HG03045 (cell line): ENCODE data around the gene SLC34A3.
A peak's percentile ranks its signal among the peaks of the same experiment; 100 is the strongest.
"Not testable (repeated sequence)": the region's sequence is repeated elsewhere in the genome, so short reads cannot be mapped to it uniquely, and the experiment has no call there.

Experiments used
- ATAC-seq: cut with Tn5 transposase; IDR thresholded peaks from one replicate; pipeline ENCODE4 v1.9.1; 2021; ENCODE audit warnings: mild to moderate bottlenecking, moderate library complexity; ENCODE audit not compliant: unreplicated experiment

SLC34A3 gene

DNA sequence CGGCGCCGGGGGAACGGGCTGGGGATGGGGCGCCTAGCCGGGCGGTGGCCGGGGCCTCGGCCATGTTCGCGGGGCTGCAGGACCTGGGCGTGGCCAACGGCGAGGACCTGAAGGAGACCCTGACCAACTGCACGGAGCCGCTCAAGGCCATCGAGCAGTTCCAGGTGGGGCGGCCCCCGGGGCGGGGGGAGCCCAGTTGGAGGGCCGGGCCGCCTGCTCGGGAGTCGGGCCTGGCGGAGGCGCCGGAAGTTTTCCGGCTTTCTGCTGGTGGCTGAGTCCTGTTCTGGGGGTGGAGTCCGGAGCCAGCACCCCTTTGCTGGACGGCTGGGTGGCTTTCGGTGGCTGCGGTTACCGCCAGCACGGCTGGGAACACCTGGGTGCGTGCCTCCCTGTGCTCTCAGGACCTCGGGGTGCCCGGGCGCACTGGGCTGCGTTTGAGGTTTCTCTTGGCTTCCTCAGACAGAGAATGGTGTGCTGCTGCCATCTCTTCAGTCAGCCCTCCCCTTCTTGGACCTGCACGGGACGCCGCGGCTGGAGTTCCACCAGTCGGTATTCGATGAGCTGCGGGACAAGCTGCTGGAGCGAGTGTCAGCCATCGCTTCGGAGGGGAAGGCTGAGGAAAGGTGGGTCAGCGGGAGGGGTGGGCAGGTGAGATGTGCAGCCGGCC is 24.9 kb downstream of the SLC34A3 start:
- peak; percentile 23 for ATAC-seq

DNA sequence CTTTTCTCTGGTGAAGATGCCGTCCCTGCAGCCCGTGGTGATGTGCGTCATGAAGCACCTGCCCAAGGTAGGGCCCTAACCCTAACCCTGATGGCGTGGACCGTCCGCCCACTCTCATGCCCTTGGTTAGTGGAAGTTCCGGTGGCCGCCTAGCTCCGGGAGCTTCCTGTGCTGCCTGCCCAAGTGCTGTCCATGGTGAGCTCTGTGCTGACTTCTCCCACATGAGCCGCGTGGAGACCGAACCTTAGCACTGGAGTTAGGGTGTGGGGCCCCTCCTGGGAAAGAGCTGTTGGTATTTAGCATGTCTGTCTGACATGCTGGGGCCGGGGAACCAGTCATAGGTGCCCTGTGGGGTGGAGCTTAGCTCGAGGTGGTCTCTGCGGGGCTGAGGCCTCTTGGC is 25.7 kb downstream of the SLC34A3 start:
- ATAC-seq: no peak

DNA sequence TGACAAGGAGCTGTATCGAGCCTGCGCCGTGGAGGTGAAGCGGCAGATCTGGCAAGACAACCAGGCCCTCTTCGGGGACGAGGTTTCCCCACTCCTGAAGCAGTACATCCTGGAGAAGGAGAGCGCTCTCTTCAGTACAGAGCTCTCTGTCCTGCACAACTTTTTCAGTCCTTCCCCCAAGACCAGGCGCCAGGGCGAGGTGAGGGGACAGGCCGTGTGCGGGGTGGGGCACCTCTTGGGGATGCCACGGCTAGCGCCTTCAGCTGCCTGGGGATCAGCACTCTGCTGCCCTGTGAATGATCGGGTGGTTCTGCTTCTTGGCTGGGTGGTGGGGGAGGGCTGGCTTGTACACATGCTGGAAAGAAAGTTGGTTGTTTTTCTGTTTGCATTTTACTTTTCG is 26.2 kb downstream of the SLC34A3 start:
- no peak for ATAC-seq

GRCh38 chr9:137262173-137262908 is 31.6 kb downstream of the SLC34A3 start:
- not testable (repeated sequence) for ATAC-seq

DNA sequence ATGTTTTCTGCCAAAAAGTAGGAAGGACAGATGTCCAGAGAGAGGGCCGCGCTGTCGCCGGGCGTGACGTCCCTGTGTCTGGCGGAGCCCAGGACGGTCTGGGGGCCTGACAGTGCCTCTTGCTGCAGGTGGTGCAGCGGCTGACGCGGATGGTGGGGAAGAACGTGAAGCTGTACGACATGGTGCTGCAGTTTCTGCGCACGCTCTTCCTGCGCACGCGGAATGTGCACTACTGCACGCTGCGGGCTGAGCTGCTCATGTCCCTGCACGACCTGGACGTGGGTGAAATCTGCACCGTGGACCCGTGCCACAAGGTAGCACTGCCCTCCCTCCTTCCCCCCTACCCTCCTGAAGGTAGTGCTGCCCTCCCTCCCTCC is 32.2 kb downstream of the SLC34A3 start:
- ATAC-seq: no peak

DNA sequence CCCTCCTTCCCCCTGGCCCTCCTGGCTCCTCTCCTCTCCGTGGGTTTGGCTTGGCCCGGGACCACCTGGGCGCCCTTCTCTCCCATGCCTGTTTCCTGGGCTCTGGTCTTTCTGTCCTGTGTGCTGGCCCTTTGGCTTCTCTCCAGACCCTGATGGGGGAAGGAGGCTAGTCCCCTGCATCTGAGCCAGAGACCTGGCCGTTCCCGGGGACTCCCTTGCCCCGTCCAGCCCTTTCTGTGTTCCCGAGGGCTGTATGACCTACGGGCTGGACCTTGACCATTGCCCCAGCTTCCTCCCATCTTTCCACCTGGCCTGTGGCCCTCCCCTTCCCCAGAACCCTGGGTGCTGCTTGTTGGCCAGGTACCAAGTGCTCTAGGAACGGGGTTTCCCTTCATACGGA is 32.8 kb downstream of the SLC34A3 start:
- ATAC-seq: no peak

DNA sequence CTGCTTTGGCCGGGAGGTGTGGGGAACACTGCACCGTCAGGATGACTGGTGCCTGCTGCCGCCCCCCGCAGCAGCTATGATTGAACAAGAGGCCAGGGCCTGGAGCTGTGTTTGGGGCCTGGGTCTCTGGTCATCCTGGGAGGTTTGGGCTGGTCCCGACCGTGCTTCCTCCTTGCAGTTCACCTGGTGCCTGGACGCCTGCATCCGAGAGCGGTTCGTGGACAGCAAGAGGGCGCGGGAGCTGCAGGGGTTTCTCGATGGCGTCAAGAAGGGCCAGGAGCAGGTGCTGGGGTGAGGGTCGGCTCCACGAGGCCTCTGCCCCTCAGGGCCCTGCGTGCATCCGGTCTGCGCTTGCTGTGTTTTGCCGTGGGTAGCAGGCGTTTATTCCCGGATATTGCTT is 33.4 kb downstream of the SLC34A3 start:
- no peak for ATAC-seq

- no peak for ATAC-seq
Observed at GRCh38 chr9:137265496-137266161, 34.9 kb downstream of the SLC34A3 start.

- no peak for ATAC-seq
Observed at GRCh38 chr9:137266162-137266527, 35.4 kb downstream of the SLC34A3 start.

- ATAC-seq: no peak
Observed at GRCh38 chr9:137266585-137267453, 36.1 kb downstream of the SLC34A3 start.

DNA sequence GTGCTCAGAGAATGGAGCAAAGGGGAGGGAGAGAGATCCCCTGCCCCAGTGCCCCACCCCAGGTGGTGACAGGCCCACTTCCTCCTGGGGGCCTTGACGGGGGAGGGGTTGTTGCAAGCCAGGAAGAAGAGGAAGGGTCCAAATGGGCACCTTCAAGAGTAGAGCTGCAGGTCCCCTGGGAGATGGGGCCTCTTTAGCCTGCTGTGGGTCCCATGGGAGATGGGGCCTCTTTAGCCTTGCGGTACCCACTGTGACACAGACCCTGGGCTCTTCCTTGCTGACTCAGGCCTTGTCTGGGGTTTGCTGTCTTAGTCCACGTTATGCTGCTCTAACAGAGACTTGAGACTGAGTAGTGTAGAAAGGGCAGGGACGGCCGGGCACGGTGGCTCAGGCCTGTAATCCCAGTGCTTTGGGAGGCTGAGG is 37.2 kb downstream of the SLC34A3 start:
- ATAC-seq: no peak

DNA sequence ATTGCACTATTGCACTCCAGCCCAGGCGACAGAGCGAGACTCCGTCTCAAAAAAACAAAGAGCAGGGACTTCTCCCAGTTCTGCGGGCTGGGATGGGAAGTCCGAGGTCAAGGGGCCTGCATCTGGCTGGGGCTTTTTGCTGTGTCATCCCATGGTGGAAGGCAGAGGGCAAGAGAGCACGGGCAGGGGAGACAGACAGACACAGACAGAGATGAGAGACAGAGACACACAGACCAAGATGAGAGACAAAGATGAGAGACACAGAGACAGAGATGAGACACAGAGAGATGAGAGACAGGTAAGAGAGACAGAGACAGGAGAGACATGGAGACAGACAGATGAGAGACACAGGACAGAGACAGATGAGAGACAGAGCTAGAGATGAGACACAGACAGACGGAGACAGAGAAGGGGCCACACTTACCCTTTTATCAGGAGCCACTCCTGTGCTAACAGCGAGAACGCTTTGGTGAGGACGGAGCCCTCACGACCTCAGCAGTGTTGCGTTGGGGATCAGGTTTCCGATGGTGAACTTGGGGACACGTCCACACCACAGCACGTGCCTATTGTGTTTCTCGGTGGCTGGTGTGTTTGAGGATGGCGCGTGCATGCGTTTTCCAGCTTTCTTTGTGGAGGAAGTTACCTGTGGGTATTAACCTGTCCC is 38.0 kb downstream of the SLC34A3 start:
- ATAC-seq: no peak

DNA sequence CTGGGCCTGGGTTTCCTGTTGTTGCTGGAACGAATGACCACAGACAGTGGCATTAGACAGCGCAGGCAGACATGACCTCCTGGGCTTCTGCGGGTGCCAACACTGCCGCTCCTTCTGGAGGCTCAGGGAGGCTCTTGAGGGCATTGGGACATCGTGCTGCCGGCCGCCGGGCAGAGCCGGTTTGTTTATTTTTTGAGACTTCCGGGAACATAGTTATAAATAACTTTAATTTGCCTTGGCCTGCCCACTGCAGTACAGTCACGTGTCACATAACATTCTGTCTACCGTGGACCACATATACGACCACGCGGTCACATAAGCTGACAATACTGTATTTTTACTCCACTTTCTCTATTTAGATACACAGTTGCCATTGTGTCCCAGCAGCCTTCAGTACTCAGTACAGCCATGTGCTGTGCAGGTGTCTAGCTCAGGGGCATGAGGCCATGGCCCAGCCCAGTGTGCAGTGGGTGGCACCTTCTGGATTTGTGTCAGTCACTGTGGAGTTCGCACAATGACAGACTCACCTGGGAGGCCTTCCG is 38.6 kb downstream of the SLC34A3 start:
- no peak for ATAC-seq

- no peak for ATAC-seq
Observed at GRCh38 chr9:137270929-137271695, 40.4 kb downstream of the SLC34A3 start.

DNA sequence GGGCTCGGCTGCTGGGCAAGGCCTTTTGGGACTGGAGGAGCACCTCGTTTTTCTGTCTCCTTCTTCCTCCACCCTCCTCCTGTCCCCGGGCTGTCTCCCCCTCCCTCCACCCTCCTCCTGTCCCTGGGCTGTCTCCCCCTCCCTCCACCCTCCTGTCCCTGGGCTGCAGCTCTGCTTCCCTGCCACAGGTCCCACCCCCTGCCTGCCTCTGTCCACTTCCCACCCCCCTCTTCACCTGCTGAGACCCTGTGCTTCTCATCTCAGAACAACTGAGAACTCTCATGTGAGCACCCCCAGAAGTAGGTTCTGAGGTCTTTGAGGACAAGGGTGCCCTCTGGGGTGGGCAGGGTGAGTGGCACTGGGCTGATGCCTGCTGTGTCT is 41.0 kb downstream of the SLC34A3 start:
- no peak for ATAC-seq

DNA sequence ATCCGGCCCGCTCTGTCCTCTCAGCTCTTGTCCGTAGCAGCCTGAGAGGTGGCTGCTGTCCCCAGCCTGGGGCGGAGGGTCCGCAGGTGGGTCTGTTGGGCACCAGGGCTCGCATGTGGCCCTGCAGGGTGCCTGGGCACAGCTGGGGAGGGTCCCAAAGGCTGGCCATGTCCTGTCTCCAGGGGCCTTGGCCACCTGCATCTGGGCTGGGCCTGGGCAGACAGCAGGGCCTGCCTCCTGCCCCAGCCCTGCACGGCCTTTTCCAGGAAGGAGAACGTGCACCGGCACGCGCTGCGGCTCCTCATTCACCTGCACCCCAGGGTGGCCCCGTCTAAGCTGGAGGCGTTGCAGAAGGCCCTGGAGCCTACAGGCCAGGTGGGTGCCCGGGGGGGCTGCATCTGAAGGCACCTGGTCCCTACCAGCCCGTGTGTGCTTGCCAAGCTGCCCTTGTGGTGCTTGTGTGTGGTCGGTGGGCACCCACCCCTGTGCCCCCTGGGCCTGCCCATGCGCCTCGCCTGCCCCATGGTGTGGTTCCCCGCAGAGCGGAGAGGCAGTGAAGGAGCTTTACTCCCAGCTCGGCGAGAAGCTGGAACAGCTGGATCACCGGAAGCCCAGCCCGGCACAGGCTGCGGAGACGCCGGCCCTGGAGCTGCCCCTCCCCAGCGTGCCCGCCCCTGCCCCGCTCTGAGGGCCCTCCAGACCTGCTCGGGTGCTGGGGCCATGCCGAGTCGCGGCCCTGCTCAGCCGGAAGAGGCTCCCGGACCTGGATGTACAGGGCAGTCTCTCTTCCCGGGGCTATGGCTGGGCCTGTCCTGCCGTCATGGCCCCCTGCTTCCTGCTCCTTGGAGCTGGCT is 41.8 kb downstream of the SLC34A3 start:
- ATAC-seq: no peak

GRCh38 chr9:137273095-137273490 is 42.4 kb downstream of the SLC34A3 start:
- no peak for ATAC-seq

DNA sequence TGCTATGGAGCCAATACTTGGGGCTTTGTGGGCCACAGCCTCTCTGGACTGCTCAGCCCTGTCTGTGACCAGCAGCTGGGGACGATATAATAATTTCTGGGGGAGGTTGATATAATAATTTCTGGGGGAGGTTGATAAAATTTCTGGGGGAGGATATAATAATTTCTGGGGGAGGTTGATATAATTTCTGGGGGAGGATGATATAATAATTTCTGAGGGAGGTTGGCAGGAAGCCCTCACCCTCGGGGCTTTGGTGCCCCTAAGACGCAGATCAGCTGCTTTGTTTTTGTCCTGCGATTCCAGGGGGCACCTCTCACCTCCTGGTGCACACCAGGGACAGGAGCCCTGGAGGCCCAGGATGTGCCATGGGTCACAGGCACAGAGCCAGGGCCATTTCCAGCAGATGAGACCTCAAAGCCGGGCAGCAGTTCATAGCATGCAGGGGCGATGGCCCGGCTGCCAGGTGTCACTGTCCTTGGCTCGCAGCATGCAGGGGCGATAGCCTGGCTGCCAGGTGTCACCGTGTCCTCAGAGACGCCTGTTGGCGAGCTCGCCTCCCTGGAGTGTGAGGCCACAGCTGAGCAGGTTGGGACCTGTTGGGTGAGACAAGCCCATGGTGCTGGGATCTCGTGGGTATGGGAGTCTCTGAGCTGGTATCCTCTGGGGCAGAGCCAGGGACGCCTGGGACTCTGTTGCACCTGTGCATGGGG is 43.1 kb downstream of the SLC34A3 start:
- ATAC-seq: no peak
